D721Med (cell line): ENCODE data around the gene LRMDA.

Experiments used
- DNase-seq: peaks from one replicate; pipeline ENCODE4 v3.0.0; 2011; ENCODE audit warnings: low spot score; ENCODE audit not compliant: insufficient read length
- FAIRE-seq: peaks from 2 replicates; lab custom pipeline; 2011; peaks lifted over from hg19 to GRCh38; lab: Jason Lieb, UNC
- TF ChIP-seq, protein P1 (sequence below): IDR thresholded peaks from 2 replicates; pipeline ENCODE4 v1.5.1; 2012; ENCODE audit warnings: mild to moderate bottlenecking, control low read depth; ENCODE audit not compliant: insufficient read depth; ENCODE audit errors: missing control alignments

The LRMDA gene

DNA sequence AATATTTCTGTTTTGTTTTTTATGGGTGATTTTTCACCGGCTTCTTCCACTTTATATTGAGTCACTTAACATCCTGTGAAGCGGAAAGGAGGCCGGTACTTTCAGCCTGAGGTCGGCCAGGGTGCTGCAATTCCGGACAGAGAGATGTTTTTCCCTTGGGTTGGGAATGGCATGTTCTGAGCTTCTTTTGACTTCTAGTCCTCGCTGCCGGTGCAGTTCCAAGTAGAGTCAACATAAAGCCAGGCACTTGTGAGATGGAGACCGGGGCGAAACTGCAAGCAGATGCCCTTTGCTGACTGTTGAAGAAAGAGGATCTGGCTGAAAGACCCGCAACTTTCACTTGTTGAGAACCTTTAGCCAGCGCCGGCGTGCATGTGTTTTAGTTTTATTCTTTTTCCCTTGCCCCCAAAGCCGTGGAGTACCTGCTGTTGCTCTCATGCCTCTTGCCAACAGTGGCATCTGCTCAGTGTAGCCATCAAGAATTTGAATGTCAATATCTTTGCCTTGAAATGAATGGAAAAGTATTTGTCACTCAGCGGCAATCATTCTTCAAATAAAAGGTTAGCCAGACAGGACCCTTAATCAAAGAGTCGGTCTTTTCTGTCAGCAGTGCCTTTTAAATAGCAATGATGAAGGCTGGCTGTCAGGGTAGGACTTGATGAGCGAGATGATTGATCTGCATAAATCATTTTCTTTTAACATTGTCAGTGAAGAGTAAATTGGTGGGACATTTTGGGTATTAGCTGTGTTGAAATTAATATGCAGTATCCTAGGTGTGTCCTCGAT, 351.2 kb downstream of the LRMDA start:
- no peak for DNase-seq
- TF ChIP-seq, protein P1, sequence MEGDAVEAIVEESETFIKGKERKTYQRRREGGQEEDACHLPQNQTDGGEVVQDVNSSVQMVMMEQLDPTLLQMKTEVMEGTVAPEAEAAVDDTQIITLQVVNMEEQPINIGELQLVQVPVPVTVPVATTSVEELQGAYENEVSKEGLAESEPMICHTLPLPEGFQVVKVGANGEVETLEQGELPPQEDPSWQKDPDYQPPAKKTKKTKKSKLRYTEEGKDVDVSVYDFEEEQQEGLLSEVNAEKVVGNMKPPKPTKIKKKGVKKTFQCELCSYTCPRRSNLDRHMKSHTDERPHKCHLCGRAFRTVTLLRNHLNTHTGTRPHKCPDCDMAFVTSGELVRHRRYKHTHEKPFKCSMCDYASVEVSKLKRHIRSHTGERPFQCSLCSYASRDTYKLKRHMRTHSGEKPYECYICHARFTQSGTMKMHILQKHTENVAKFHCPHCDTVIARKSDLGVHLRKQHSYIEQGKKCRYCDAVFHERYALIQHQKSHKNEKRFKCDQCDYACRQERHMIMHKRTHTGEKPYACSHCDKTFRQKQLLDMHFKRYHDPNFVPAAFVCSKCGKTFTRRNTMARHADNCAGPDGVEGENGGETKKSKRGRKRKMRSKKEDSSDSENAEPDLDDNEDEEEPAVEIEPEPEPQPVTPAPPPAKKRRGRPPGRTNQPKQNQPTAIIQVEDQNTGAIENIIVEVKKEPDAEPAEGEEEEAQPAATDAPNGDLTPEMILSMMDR: no peak
- no peak for FAIRE-seq

DNA sequence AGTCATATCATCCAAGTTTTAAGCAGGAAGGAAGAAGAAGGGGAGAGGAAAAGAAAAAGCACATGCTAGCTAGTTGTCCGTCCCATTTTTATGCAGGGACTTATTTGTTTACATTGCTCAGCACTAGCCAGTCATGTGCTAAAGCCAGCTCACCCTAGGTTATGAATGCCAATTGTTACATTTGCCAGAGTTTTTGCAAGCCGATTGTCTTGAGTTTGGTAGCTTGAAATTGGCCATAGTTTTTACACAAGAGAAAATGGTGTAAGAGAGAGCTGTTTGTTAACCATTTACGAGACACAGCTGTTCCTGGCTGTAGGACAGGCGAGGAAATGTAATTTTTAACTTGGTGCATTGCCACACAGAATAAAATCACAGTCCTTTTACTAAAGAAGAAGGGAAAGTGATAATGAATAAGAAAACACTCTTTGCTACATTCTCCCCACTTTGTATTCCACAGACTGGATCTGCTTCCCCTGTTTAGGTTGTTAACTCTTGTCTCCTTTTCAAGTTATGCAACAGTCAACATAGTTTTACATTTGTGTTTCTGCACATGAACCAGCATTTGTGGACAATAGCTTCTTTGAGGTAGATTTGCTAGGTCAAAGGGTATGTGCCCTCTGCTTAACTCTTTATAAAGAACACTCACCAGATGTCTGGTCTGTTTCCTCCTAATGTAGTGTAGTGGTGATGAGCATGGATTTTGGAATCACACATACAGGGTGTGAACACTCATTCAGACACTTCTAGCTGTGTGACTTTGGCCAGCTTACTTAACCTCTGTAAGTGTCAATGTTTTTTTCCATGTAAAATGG, 357.2 kb downstream of the LRMDA start:
- TF ChIP-seq, protein P1: no peak
- FAIRE-seq: no peak
- no peak for DNase-seq

DNA sequence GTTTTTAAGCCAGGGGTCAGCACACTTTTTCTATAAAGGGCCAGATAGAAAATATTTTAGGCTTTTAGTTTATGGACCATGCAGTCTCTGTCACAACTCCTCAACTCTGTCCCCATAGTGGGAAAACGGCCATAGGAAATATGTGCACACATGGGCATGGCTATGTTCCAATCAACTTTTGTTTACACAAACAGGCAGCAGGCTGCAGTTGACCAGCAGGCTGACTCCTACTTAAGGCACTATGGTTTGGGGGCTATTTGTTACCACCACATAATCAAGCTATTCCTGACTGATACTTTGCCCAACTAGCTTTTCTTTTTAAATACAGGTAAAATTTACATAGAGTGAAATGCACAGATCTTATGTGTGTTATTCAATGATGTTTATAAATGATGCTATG, 362.4 kb downstream of the LRMDA start:
- no peak for FAIRE-seq

DNA sequence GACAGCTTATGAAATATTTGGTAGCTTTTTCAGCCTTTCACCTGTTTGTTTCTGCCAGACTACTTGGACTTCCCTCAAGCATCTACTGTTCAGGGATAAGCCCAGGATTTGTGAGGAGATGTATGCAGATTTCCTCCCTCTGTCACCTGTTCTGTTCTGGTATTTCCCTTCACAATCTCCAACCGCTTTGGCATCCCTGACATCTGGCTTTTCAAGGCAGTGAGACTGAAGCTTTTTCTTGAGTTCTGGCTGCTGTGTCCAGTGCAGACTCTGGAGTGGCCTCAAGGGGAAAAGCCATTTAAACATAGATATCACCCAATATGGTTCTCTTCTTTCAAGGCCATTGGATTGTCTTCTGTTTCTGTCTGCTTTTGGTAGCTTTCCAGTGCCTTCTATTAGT, 369.7 kb downstream of the LRMDA start:
- TF ChIP-seq, protein P1: no peak
- DNase-seq: no peak
- no peak for FAIRE-seq

More for the DNA sequence above, 362.4 kb downstream of the LRMDA start:
- no peak for DNase-seq
- TF ChIP-seq, protein P1: no peak

DNA sequence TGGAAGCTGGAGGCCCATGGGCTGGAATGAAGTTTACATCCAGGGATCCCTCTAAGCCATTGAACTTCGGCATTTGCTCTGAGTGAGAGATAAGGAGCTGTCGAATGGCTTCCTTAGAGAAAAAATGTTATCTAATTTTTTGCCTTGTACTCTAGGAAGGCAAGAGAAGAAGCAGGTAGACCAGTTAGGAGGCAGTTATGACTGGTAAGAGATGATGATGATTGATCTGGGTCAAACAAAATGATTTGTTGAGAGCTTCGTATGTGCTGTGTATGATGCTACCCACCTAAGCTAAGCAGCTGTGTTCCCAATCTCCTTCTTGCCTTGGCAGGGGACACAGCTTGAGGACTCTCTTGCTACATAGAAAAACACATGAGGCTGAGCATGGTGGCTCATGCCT, 370.2 kb downstream of the LRMDA start:
- TF ChIP-seq, protein P1: no peak
- DNase-seq (no peak), FAIRE-seq (no peak)

DNA sequence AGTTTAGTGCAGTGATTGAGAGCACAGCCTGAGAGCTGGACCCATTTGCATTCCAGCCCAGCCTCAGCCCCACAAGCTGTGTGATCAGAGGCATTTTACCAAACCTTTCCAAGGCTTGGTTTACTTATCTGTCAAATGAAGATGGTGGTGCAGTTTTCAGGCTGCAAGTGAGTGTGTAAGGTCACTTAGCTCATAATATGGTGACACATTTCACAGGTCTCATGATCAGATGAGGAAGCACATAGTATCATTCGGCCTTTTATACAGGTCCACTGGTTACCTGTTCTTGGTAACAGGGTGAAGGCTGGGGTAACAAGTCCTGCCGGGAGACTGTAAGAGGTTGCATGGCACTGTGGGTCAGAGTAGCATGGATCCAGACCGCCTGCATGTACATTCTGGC, 371.7 kb downstream of the LRMDA start:
- DNase-seq (no peak), FAIRE-seq (no peak)
- TF ChIP-seq, protein P1: no peak
